NCI-H2029 treated with DMSO at 0.1 percent for 48 hours (cell line): ENCODE data around the gene C16orf89.

ENCODE experiments used
- DNase-seq: peaks from one replicate; lab custom pipeline; 2025; lab: John Stamatoyannopoulos, UW

C16orf89 gene

DNA sequence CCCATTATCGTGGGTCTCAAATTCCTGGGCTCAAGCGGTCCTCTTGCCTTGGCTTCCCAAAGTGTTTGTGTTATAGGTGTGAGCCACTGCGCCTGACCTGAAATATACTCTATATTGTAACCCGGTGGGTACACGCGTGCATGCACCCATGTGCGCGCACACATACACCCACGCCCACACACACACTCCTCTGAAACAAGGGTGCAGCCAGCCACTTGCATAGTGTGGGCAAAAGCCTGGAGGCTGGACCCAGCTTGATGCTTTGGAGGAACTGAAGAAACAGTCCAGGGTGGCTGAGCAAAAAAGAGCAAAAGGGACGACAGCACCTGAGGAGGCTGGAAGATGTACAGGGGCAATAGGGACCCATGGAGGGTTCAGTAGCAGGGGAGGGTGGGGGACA is 61.9 kb downstream of the C16orf89 start:
- DNase-seq: no peak

DNA sequence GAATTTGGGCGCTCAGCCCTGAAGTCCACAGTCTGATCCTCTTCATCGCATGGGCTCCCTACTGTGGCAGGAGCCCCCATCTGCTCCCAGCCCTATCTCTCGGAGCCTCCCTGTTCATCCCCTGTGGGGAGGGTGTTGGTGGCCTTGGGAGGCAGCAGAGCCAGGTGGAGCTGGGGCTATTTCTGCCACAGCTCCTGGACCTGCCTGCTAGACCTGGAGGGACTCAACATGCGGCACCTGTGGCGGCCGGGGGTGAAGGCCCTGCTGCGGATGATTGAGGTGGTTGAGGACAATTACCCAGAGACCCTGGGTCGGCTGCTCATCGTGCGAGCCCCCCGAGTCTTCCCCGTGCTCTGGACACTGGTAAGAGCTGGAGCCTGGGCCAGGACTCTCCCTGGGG is 62.5 kb downstream of the C16orf89 start:
- no peak for DNase-seq

DNA sequence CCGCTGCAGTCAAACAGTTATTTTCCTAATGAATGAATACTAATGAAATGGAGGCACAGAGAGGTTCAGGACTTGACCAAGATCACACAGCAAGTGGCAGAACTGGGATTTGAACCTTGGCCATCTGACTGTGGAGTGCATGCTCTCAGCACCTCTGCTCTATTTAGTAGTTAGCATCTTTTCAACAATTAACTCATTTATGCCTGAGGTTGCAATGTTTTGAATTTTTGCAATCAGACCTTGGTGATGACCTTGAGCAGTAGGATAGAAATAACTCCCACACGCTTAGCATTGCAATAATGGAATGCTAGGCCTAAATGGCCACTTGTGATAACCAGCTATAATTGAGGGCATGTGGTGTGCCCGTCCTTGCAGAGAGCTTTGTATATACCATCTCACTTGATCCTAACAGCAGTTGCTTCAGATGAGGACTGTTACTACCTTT is 63.0 kb downstream of the C16orf89 start:
- DNase-seq: no peak

DNA sequence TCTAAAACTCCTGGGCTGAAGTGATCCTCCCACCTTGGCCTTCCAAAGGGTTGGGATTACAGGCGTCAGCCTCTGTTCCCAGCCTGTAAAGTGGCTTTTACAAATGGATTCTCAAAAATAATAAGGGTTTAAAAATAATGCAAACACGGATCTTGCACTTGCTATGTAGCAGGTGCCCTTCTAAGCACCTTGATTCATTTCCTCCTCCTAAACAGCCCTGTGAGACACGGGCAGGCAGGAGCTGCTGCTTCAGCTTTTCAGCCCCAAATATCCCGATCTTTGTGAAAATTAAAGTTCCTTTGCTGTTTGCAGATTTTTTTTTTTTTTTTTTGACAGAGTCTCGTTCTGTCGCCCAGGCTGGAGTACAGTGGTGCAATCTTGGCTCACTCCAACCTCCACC is 63.8 kb downstream of the C16orf89 start:
- DNase-seq: no peak

DNA sequence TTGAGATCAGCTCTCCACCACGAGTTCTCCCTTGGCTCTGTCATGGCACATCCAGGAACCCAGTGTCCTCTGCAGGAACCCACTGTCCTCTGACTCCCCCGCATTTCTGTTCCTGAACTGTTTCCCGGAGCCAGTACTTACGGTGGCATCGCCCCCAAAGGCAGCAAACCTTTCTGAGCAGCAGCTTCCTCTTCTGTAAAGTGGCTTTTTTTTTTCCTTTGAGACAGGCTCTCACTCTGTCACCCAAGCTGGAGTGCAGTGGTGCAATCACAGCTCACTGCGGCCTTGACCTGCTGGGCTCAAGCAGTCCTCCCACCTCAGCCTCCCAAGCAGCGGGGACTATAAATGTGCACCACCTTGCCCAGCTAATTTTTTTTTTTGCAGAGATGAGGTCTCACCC is 64.2 kb downstream of the C16orf89 start:
- no peak for DNase-seq

GRCh38 chr16:5000573-5001001 is 65.2 kb downstream of the C16orf89 start:
- no peak for DNase-seq

DNA sequence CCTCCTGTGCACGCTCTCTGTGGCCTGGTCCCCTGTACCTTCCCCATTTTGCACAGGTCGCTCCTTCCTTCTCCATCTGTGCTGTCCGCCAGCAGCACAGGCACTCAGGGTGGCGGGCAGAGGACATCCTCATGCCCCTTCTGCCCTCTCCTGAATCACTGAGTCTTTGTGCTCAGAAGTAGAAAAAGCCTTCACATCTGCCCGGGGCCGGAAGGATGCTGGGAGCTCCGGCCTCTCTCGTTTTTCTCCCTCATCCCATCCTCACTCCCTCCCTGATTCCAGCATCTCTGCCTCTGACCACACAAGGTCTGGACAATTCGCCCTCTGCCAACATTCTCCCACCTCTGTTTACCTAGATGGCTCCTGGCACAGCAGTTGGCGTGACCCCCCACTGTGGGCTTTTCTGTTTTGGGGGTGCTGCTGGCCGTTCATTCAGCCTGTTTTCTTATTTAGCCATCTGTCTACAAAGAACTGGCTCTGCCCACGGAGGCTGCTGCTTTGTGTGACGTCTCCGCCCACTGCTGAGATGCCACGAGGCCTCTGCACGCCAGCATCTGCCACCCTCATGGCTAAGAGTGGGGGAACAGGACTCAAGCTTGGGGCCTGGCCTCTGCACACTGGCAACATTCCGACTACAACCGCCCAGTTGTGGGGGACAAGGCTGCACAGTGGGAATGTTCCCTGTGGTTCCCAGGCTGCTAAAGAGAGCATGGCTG is 70.9 kb downstream of the C16orf89 start:
- DNase-seq: no peak
